Heart left ventricle (tissue), 13 donors: ENCODE results near the gene OMP.

Source experiments
- CTCF ChIP-seq, 12 donors: fragments of 200-600 bp; sonication (generic) in 4 of 12; IDR thresholded peaks; one replicate each; pipeline versions ENCODE4 v1.5.0 to v1.8.0; 2018 to 2022; ENCODE audit warnings: antibody characterized with exemption in 12 of 12, mild to moderate bottlenecking in 5 of 12
- POLR2A ChIP-seq, 2 donors: fragments of 450-650 bp; IDR thresholded peaks; one replicate each; pipeline ENCODE4 v1.6.1; 2017; ENCODE audit warnings: antibody characterized with exemption in 2 of 2, mild to moderate bottlenecking in 2 of 2, moderate library complexity in 2 of 2
- donor health status: ischemic (EF 13 %, LVEDD 7.1; RV severe dilation, severe dysfunction).
- donor health status: DM: no; HTN: yes; CAD: no.
- donor health status: DM: no; HTN: no; CAD: no.
- donor health status: ischemic (EF 25% LVEDD 6.9; RV normal size, moderate dysfunction).
- donor health status: ischemic (EF 25% LVEDD 5.7; RV mildly dilated, moderate dysfunction).
- donor health status: ischemic (EF 35%, LVEDD 5.7; RV mildly dilated, moderate dysfunction).
- donor health status: nonischemic (EF 11% LVEDD 7.7; RV severe dilation, severe dysfunction).
- donor health status: DM: yes; HTN: yes; CAD: no.
- donor health status: PGD.
- donor health status: ischemic (EF 29% LVEDD 5.4; RV normal size, mild dysfunction).
- donor health status: nonischemic (EF 23%, LVEDD 6.1; RV moderate dilation, normal function).

GRCh38 chr11:77121096-77121640 is 18.5 kb downstream of the OMP start:
- no peak for TF ChIP-seq CTCF (IDR thresholded peaks at IDR 0.05)
- TF ChIP-seq POLR2A (IDR thresholded peaks at IDR 0.05) = no peak
